PC-9 (cell line): Measurements from ENCODE around the gene AKAP13. TPM values are rescaled to one million over a fixed set of nuclear protein-coding genes. Genes with fewer than 3 reads are reported as not detected.
A peak's percentile ranks its signal among the peaks of the same experiment; 100 is the strongest.

Source experiments
- BruUV-seq: library from RNA; stranded (reverse); fragments of 400-500 nt; replicated peaks from 2 replicates; lab custom pipeline; 2021; lab: Mats Ljungman, UMichigan
- CTCF ChIA-PET: fragments of 300-600 bp; sonication (Branson Sonifier 250); formaldehyde crosslinking; loops from one replicate; lab custom pipeline; 2022; ENCODE audit warnings: antibody characterized with exemption; lab: Charles Lee
- POLR2A ChIA-PET: fragments of 300-600 bp; sonication (Branson Sonifier 250); formaldehyde crosslinking; loops from one replicate; lab custom pipeline; 2022; ENCODE audit warnings: antibody characterized with exemption; ENCODE audit not compliant: unreplicated experiment; lab: Charles Lee
- DNase-seq, 2 experiments: peaks; one replicate each; pipeline versions ENCODE4 v3.0.0 to v3.0.0-alpha.2; 2015 to 2022; ENCODE audit warnings: mixed read lengths in 1 of 2
- H2AFZ ChIP-seq: fragments of 200-600 bp; sonication (generic); 2 replicates; pipeline ENCODE4 v1.8.1; 2017; ENCODE audit warnings: antibody characterized with exemption
- H3F3A ChIP-seq: fragments of 200-600 bp; sonication (generic); 2 replicates; pipeline ENCODE4 v1.8.1; 2017; ENCODE audit warnings: antibody characterized with exemption, mild to moderate bottlenecking, low read depth; ENCODE audit not compliant: insufficient read depth
- H3K27ac ChIP-seq: fragments of 200-600 bp; sonication (generic); 2 replicates; pipeline ENCODE4 v1.6.1; 2016; ENCODE audit warnings: mixed run types
- H3K27me3 ChIP-seq: fragments of 200-600 bp; sonication (generic); 2 replicates; pipeline ENCODE4 v1.6.1; 2016; ENCODE audit warnings: low read depth, mixed run types; ENCODE audit not compliant: insufficient read depth
- H3K36me3 ChIP-seq: fragments of 200-600 bp; sonication (generic); 2 replicates; pipeline ENCODE4 v1.6.1; 2016; ENCODE audit warnings: low read depth, mixed run types
- H3K4me1 ChIP-seq: fragments of 200-600 bp; sonication (generic); replicated peaks from 2 replicates; pipeline ENCODE4 v1.6.1; 2016; ENCODE audit warnings: mixed run types; ENCODE audit not compliant: insufficient read depth
- H3K4me2 ChIP-seq: fragments of 200-600 bp; sonication (generic); 2 replicates; pipeline ENCODE4 v1.6.1; 2017; ENCODE audit warnings: mixed run types
- H3K4me3 ChIP-seq: fragments of 200-600 bp; sonication (generic); 2 replicates; pipeline ENCODE4 v1.6.1; 2016; ENCODE audit warnings: mixed run types
- H3K79me2 ChIP-seq: fragments of 200-600 bp; sonication (generic); 2 replicates; pipeline ENCODE4 v1.6.1; 2017; ENCODE audit warnings: low read depth, mixed run types
- H3K9me2 ChIP-seq: fragments of 200-600 bp; sonication (generic); 2 replicates; pipeline ENCODE4 v1.8.1; 2017; ENCODE audit warnings: mild to moderate bottlenecking; ENCODE audit not compliant: insufficient read depth
- H3K9me3 ChIP-seq: fragments of 200-600 bp; sonication (generic); 2 replicates; pipeline ENCODE4 v1.8.1; 2016; ENCODE audit warnings: low read depth; ENCODE audit not compliant: insufficient read depth
- H4K20me1 ChIP-seq: fragments of 200-600 bp; sonication (generic); 2 replicates; pipeline ENCODE4 v1.8.1; 2017; ENCODE audit not compliant: insufficient read depth
- EZH2 ChIP-seq: fragments of 200-600 bp; sonication (generic); IDR thresholded peaks from 2 replicates; pipeline ENCODE4 v1.8.0; 2017; ENCODE audit warnings: antibody characterized with exemption, low read depth
- intact Hi-C: fragments of 100-400 bp; cut with micrococcal nuclease; formaldehyde crosslinking; loops from one replicate; pipeline ENCODE4 v1.10.0; 2022; ENCODE audit not compliant: unreplicated experiment
- total RNA-seq: library from RNA; stranded (reverse); gene quantifications from 2 replicates; pipeline ENCODE4 v1.2.3, GENCODE V29; 2021
- TF ChIP-seq, protein P1 (sequence below): fragments of 200-600 bp; sonication (generic); conservative IDR thresholded peaks from 2 replicates; pipeline ENCODE4 v1.6.1; 2017; ENCODE audit warnings: mixed run types, antibody characterized with exemption, mild to moderate bottlenecking, moderate library complexity

The AKAP13 gene
- total RNA-seq, 1 experiment from 2014 or later, result 82.5 TPM

DNA sequence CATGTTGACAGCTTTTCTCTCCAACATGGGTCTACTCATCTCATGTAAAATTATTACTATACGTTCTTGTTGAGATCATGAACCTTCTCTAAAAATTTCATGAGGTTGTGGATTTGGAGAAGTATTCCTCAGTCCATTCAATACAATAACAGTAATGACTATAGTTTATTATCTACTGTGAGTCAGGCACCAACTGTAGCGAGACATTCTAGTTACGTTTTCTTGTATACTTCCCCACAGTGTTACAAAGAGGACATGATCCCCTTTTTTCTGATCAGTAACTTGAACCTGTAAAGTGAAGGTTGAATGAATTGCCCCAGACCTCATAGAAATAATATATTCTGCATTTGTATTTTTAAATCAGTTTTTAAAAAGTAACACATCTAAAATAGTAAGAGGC, 76.4 kb downstream of the AKAP13 start:
- ChIA-PET POLR2A (no interaction called here), CTCF (no interaction called here)
- H3F3A ChIP-seq, result peaks cover 35% of the 10 kb centered on the region
- peaks cover 16% of the 10 kb centered on the region for H3K4me1 ChIP-seq
- H3K4me3 ChIP-seq, result no peak overlapping the region
- DNase-seq, result no peak
- H3K79me2 ChIP-seq, result peaks cover 79% of the 10 kb centered on the region
- H3K27ac ChIP-seq, result no peak overlapping the region
- 0 out of 2 replicates have a peak, but pooled peaks cover 3% of the 10 kb centered on the region for H3K9me3 ChIP-seq
- BruUV-seq, result no TSS peak
- no peak overlapping the region for H3K4me2 ChIP-seq
- H3K27me3 ChIP-seq, result no peaks in the 10 kb centered on the region
- no peak for TF ChIP-seq EZH2
- TF ChIP-seq, protein P1, sequence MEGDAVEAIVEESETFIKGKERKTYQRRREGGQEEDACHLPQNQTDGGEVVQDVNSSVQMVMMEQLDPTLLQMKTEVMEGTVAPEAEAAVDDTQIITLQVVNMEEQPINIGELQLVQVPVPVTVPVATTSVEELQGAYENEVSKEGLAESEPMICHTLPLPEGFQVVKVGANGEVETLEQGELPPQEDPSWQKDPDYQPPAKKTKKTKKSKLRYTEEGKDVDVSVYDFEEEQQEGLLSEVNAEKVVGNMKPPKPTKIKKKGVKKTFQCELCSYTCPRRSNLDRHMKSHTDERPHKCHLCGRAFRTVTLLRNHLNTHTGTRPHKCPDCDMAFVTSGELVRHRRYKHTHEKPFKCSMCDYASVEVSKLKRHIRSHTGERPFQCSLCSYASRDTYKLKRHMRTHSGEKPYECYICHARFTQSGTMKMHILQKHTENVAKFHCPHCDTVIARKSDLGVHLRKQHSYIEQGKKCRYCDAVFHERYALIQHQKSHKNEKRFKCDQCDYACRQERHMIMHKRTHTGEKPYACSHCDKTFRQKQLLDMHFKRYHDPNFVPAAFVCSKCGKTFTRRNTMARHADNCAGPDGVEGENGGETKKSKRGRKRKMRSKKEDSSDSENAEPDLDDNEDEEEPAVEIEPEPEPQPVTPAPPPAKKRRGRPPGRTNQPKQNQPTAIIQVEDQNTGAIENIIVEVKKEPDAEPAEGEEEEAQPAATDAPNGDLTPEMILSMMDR, result no peak
- intact Hi-C loops, result no loop called here
- H3K9me2 ChIP-seq, result no peaks in the 10 kb centered on the region
- H2AFZ ChIP-seq, result no peak overlapping the region
- peaks cover 8% of the 10 kb centered on the region; the same call in 1 of the 2 replicates for H4K20me1 ChIP-seq
- 0 out of 2 replicates have a peak, but pooled peaks cover 5% of the 10 kb centered on the region for H3K36me3 ChIP-seq

DNA sequence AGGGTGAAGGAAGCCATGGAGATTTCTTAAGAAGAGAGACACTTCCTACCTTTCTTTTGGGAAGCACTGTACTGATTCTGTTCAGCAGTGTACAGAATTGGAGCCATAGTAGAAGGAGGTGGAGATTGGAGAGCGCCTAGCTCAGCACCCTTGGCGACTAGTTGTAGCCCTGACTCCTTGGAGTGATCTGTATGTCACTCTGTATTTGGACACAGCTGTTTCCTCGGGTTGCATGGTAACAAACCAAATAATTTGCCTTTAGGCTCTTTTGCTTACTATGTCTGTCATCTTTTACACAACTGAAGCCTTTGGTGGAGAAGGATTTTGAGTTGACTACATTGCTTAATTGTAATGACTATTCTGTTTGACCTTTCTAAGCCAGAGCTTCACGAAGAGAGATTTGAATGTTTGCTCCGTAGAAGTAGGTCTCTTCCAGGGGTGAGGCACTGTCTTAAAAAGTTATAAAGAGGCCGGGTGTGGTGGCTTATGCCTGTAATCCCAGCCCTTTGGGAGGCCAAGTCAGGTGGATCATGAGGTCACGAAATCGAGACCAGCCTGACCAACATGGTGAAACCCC, 77.1 kb downstream of the AKAP13 start:
- H3K79me2 ChIP-seq, result peaks cover 79% of the 10 kb centered on the region
- H3K9me3 ChIP-seq, result no peaks in the 10 kb centered on the region
- H3K4me1 ChIP-seq, result peaks cover 16% of the 10 kb centered on the region
- H3F3A ChIP-seq, result peaks cover 35% of the 10 kb centered on the region
- ChIA-PET POLR2A (no interaction called here), CTCF (no interaction called here)
- no peaks in the 10 kb centered on the region for H3K9me2 ChIP-seq
- no peak overlapping the region for H3K27ac ChIP-seq
- no peak overlapping the region for H3K4me2 ChIP-seq
- TF ChIP-seq, protein P1, result no peak
- TF ChIP-seq EZH2, result no peak
- H3K4me3 ChIP-seq, result no peak overlapping the region
- peaks cover 8% of the 10 kb centered on the region; the same call in 1 of the 2 replicates for H4K20me1 ChIP-seq
- DNase-seq, result peak in 1 of 2 experiments; percentile 56
- no peak overlapping the region for H2AFZ ChIP-seq
- H3K36me3 ChIP-seq, result peaks cover 10% of the 10 kb centered on the region; the same call in 1 of the 2 replicates
- no TSS peak for BruUV-seq
- intact Hi-C loops, result no loop called here
- no peaks in the 10 kb centered on the region for H3K27me3 ChIP-seq

DNA sequence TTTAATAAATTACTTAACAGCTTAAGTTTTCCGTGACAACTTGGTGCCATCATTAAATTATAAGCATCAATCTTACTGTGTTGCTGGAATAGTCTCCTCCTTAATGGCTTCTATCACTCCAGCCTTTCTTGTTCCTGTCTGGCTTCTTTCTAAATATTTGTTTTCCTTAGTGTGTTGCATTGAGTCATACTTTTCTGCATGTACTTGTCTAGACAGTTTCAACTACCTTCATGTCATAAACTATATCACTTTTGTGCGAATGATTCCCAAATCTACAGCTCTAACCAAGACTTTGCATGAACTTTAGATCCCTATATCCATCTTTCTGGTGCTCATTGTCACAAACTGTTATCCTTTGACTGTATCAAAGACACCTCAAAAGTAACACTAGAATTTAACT, 78.4 kb downstream of the AKAP13 start:
- TF ChIP-seq EZH2, result no peak
- TF ChIP-seq, protein P1, result no peak
- POLR2A ChIA-PET, result interaction anchor here (0.5 to 0.7 kb wide), 2 partner anchors 54 to 58 kb away, joined by 4 to 5 read pairs; no protein-coding TSS in a partner anchor
- peaks cover 69% of the 10 kb centered on the region for H3K79me2 ChIP-seq
- H3K4me3 ChIP-seq, result no peak overlapping the region
- H3K9me3 ChIP-seq, result no peaks in the 10 kb centered on the region
- H3K4me1 ChIP-seq, result peaks cover 16% of the 10 kb centered on the region
- CTCF ChIA-PET, result no interaction called here
- H2AFZ ChIP-seq, result no peak overlapping the region
- no TSS peak for BruUV-seq
- no peaks in the 10 kb centered on the region for H3K27me3 ChIP-seq
- no peaks in the 10 kb centered on the region for H3K9me2 ChIP-seq
- H3F3A ChIP-seq, result peaks cover 35% of the 10 kb centered on the region
- H4K20me1 ChIP-seq, result peaks cover 12% of the 10 kb centered on the region; the same call in 1 of the 2 replicates
- H3K27ac ChIP-seq, result peak overlapping the region; percentile 60
- DNase-seq, result peak in 1 of 2 experiments; percentile 57
- H3K36me3 ChIP-seq, result peaks cover 10% of the 10 kb centered on the region; the same call in 1 of the 2 replicates
- H3K4me2 ChIP-seq, result peak overlapping the region; percentile 36
- intact Hi-C loops, result no loop called here
